Vagina (tissue), 2 donors: ENCODE results near the gene DROSHA.

Source experiments
- CTCF ChIP-seq, 3 experiments: fragments of 450-650 bp in 2 of 3; fragments of 200-600 bp in 1 of 3; sonication (generic) in 1 of 3; IDR thresholded peaks; one replicate each; pipeline ENCODE4 v1.5.1; 2017 to 2019; ENCODE audit warnings: antibody characterized with exemption in 3 of 3, mild to moderate bottlenecking in 2 of 3, moderate library complexity in 2 of 3
- POLR2A ChIP-seq, 2 donors: fragments of 450-650 bp; IDR thresholded peaks; one replicate each; pipeline ENCODE4 v1.6.1; 2017; ENCODE audit warnings: antibody characterized with exemption in 2 of 2, mild to moderate bottlenecking in 2 of 2, moderate library complexity in 2 of 2
- POLR2AphosphoS5 ChIP-seq, 2 donors: sonication (generic); formaldehyde crosslinking; IDR thresholded peaks; one replicate each; pipeline ENCODE4 v1.9.0; 2017; ENCODE audit warnings: antibody characterized with exemption in 2 of 2, mild to moderate bottlenecking in 2 of 2, low read depth in 1 of 2; ENCODE audit not compliant: insufficient read depth in 1 of 2

GRCh38 chr5:31364881-31365636, 166.8 kb downstream of the DROSHA start:
- TF ChIP-seq CTCF (IDR thresholded peaks at IDR 0.05), result no peak
- TF ChIP-seq POLR2A (IDR thresholded peaks at IDR 0.05), result no peak
- TF ChIP-seq POLR2AphosphoS5 (IDR thresholded peaks at IDR 0.05; ENCODE audit: insufficient read depth in 1 of 2, low read depth in 1 of 2), result no peak
